SK-N-SH treated with all-trans-retinoic acid at 6 μM for 48 hours (cell line): ENCODE results near the gene CNTD1.
A peak's percentile ranks its signal among the peaks of the same experiment; 100 is the strongest.

Experiments used
- ATAC-seq: fragments of 200-7000 bp; cut with Tn5 transposase; 3 replicates; pipeline ENCODE4 v1.9.1; 2020; ENCODE audit warnings: mild to moderate bottlenecking, moderate library complexity
- ARNTL ChIP-seq: fragments of 450-650 bp; formaldehyde crosslinking; IDR thresholded peaks from 2 replicates; pipeline ENCODE4 v1.5.0; 2020; ENCODE audit warnings: low read depth, mild to moderate bottlenecking, moderate library complexity, borderline replicate concordance
- CREB5 ChIP-seq: fragments of 250-450 bp; sonication (Bioruptor Pico); IDR thresholded peaks from 2 replicates; pipeline ENCODE4 v1.5.1; 2020; ENCODE audit warnings: low read depth, mild to moderate bottlenecking, moderate library complexity
- CSDC2 ChIP-seq: fragments of 250-450 bp; sonication (Bioruptor Pico); IDR thresholded peaks from 2 replicates; pipeline ENCODE4 v1.5.0; 2020; ENCODE audit warnings: mild to moderate bottlenecking, moderate library complexity
- CSRNP3 ChIP-seq: fragments of 250-450 bp; sonication (Bioruptor Pico); IDR thresholded peaks from 2 replicates; pipeline ENCODE4 v1.5.1; 2021; ENCODE audit warnings: mild to moderate bottlenecking, moderate library complexity
- ESRRG ChIP-seq: fragments of 250-450 bp; sonication (Bioruptor Pico); IDR thresholded peaks from 2 replicates; pipeline ENCODE4 v1.6.1; 2021; ENCODE audit warnings: mild to moderate bottlenecking
- GLIS3 ChIP-seq: fragments of 250-450 bp; sonication (Bioruptor Pico); IDR thresholded peaks from 2 replicates; pipeline ENCODE4 v1.5.0; 2020; ENCODE audit warnings: mild to moderate bottlenecking, moderate library complexity
- ISL1 ChIP-seq: fragments of 250-450 bp; sonication (Bioruptor Pico); IDR thresholded peaks from 2 replicates; pipeline ENCODE4 v2.1.2; 2022; ENCODE audit warnings: mild to moderate bottlenecking, moderate library complexity
- OSR1 ChIP-seq: fragments of 250-450 bp; sonication (Bioruptor Pico); IDR thresholded peaks from 2 replicates; pipeline ENCODE4 v1.8.0; 2022; ENCODE audit warnings: moderate library complexity, mild to moderate bottlenecking, inconsistent platforms
- PATZ1 ChIP-seq: fragments of 250-450 bp; sonication (Bioruptor Pico); IDR thresholded peaks from 2 replicates; pipeline ENCODE4 v1.8.0; 2020; ENCODE audit warnings: mild to moderate bottlenecking, moderate library complexity, borderline replicate concordance
- POU6F1 ChIP-seq: fragments of 250-450 bp; sonication (Bioruptor Pico); IDR thresholded peaks from 2 replicates; pipeline ENCODE4 v1.8.0; 2021; ENCODE audit warnings: low read depth, mild to moderate bottlenecking, moderate library complexity, borderline replicate concordance
- PPARA ChIP-seq: fragments of 250-450 bp; sonication (Bioruptor Pico); IDR thresholded peaks from 2 replicates; pipeline ENCODE4 v1.5.0; 2020; ENCODE audit warnings: mild to moderate bottlenecking, borderline replicate concordance
- RARB ChIP-seq: fragments of 250-450 bp; sonication (Bioruptor Pico); IDR thresholded peaks from 2 replicates; pipeline ENCODE4 v1.8.0; 2021; ENCODE audit warnings: mild to moderate bottlenecking, moderate library complexity
- SNAI2 ChIP-seq: fragments of 250-450 bp; sonication (Bioruptor Pico); IDR thresholded peaks from 2 replicates; pipeline ENCODE4 v1.5.0; 2020; ENCODE audit warnings: mild to moderate bottlenecking, moderate library complexity
- TCF4 ChIP-seq: fragments of 250-450 bp; sonication (Bioruptor Pico); IDR thresholded peaks from 2 replicates; pipeline ENCODE4 v1.8.0; 2021; ENCODE audit warnings: mild to moderate bottlenecking, moderate library complexity, borderline replicate concordance
- TOX ChIP-seq: fragments of 250-450 bp; sonication (Bioruptor Pico); IDR thresholded peaks from 2 replicates; pipeline ENCODE4 v1.8.0; 2021; ENCODE audit warnings: mild to moderate bottlenecking, moderate library complexity, borderline replicate concordance
- ZFP3 ChIP-seq: fragments of 250-450 bp; sonication (Bioruptor Pico); IDR thresholded peaks from 2 replicates; pipeline ENCODE4 v1.5.0; 2020; ENCODE audit warnings: mild to moderate bottlenecking, moderate library complexity
- ZFP30 ChIP-seq: fragments of 450-650 bp; formaldehyde crosslinking; IDR thresholded peaks from 2 replicates; pipeline ENCODE4 v1.5.0; 2022; ENCODE audit warnings: mild to moderate bottlenecking, moderate library complexity
- ZNF565 ChIP-seq: fragments of 450-650 bp; formaldehyde crosslinking; conservative IDR thresholded peaks from 2 replicates; pipeline ENCODE4 v1.5.0; 2020; ENCODE audit warnings: low read depth, mild to moderate bottlenecking, moderate library complexity
- ZNF70 ChIP-seq: fragments of 450-650 bp; formaldehyde crosslinking; IDR thresholded peaks from 2 replicates; pipeline ENCODE4 v1.5.0; 2020; ENCODE audit warnings: mild to moderate bottlenecking, moderate library complexity
- ZNF8 ChIP-seq: fragments of 450-650 bp; formaldehyde crosslinking; IDR thresholded peaks from 2 replicates; pipeline ENCODE4 v1.5.0; 2020; ENCODE audit warnings: mild to moderate bottlenecking, moderate library complexity

CNTD1 gene

GRCh38 chr17:42835732-42836131 lies 37.1 kb downstream of the CNTD1 start:
- TF ChIP-seq POU6F1 (CRISPR knock-in tag) (no peak), SNAI2 (no peak), PPARA (no peak), PATZ1 (no peak), CSRNP3 (CRISPR knock-in tag) (no peak), GLIS3 (CRISPR knock-in tag) (no peak), TCF4 (CRISPR knock-in tag) (no peak), OSR1 (CRISPR knock-in tag) (no peak)
- TF ChIP-seq, all 23 proteins: peak for 0
- ATAC-seq, result no peak

GRCh38 chr17:42841975-42842685 lies 43.5 kb downstream of the CNTD1 start:
- ATAC-seq, result no peak
- TF ChIP-seq RARB (CRISPR knock-in tag) (no peak), OSR1 (CRISPR knock-in tag) (no peak), ISL1 (CRISPR knock-in tag) (no peak), ZNF8 (CRISPR knock-in tag) (no peak), ZFP3 (CRISPR knock-in tag) (no peak), ZFP30 (no peak), TCF4 (CRISPR knock-in tag) (no peak), GLIS3 (CRISPR knock-in tag) (no peak), SNAI2 (no peak), CSDC2 (CRISPR knock-in tag) (no peak), PATZ1 (no peak), ESRRG (CRISPR knock-in tag) (no peak), ARNTL (CRISPR knock-in tag) (no peak), CREB5 (CRISPR knock-in tag) (no peak)

GRCh38 chr17:42843358-42843934 lies 44.8 kb downstream of the CNTD1 start:
- ATAC-seq, result peak; percentile 81
- no peak for TF ChIP-seq ESRRG (CRISPR knock-in tag)

GRCh38 chr17:42844271-42844670 lies 45.6 kb downstream of the CNTD1 start, which contains the start of gene AOC2:
Gene AOC2 (plus strand): TSS chr17:42844580. CDS start chr17:42844627, 47 bp downstream.
- ATAC-seq, result no peak
- no peak for TF ChIP-seq ZFP30
- no peak for TF ChIP-seq ZNF565
- no peak for TF ChIP-seq ESRRG (CRISPR knock-in tag)
- TF ChIP-seq ZFP3 (CRISPR knock-in tag), result no peak
- no peak for TF ChIP-seq TOX (CRISPR knock-in tag)
- TF ChIP-seq GLIS3 (CRISPR knock-in tag), result no peak
- TF ChIP-seq ZNF70 (CRISPR knock-in tag), result no peak
- TF ChIP-seq OSR1 (CRISPR knock-in tag), result no peak
